ENCODE data around the gene TBC1D24. TPM values are rescaled to one million over a fixed set of nuclear protein-coding genes. Genes with fewer than 3 reads are reported as not detected.
A peak's percentile ranks its signal among the peaks of the same experiment; 100 is the strongest.

Gene TBC1D24
- total RNA-seq, 3 donors from 2014 or later = 6.9 to 14.3 (median 8.5) TPM

DNA sequence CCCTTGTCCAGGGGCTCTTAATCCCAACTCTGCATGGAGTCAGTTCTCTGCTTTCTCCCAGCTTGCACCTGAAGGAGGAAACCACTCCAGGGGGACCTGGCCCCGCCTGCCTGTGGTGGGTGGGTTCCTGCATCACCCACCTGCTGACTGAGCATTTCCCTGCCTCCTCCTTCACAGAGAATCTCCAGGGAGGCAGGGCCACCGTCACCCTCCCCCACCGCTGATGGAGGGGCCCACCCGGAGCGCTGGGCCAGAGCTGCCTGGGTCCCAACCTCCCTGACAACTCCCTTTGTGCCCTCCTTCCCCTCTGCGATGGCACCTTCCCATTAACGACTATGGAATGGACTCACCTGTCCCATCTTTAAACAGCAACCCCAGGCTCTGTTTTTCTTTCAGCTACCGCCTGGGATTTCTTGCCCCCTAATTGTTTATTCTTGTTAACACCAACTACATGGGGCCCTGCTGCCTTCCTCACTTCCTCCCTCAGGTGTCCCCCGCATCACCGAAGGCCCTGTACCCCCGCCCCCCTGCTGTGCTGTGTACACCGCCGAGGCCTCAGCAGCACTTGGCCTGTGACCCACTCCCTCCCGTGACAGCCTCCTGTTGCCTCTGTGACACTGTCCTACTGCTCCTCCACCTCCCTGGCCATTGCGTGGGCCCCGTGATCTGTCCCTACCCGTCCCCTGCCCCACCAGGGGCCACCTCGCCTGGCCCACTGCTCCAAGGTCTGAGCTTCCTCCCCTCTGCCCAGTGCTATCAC lies 15.9 kb upstream of the TBC1D24 start:
- Histone ChIP-seq H3K4me1 (ENCODE audit: low read depth) (peaks cover 9% of the 10 kb centered on the region), H3K9me3 (no peaks in the 10 kb centered on the region), H3K4me3 (no peak overlapping the region), H3K36me3 (ENCODE audit: low read depth) (no peaks in the 10 kb centered on the region)
- ATAC-seq (no peak), DNase-seq (no peak)
- intact Hi-C loops (cut with DNase I, micrococcal nuclease) = no loop called here
- TF ChIP-seq, protein P1, sequence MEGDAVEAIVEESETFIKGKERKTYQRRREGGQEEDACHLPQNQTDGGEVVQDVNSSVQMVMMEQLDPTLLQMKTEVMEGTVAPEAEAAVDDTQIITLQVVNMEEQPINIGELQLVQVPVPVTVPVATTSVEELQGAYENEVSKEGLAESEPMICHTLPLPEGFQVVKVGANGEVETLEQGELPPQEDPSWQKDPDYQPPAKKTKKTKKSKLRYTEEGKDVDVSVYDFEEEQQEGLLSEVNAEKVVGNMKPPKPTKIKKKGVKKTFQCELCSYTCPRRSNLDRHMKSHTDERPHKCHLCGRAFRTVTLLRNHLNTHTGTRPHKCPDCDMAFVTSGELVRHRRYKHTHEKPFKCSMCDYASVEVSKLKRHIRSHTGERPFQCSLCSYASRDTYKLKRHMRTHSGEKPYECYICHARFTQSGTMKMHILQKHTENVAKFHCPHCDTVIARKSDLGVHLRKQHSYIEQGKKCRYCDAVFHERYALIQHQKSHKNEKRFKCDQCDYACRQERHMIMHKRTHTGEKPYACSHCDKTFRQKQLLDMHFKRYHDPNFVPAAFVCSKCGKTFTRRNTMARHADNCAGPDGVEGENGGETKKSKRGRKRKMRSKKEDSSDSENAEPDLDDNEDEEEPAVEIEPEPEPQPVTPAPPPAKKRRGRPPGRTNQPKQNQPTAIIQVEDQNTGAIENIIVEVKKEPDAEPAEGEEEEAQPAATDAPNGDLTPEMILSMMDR (IDR thresholded peaks at IDR 0.05) = no peak

GRCh38 chr16:2459647-2460390 lies 15.1 kb upstream of the TBC1D24 start, which contains the start of gene TEDC2:
TEDC2 (plus strand) TSS chr16:2460109; CDS start chr16:2460145, 36 bp downstream.
- ATAC-seq = peak; percentile 99
- intact Hi-C loops (cut with DNase I, micrococcal nuclease) = no loop called here
- TF ChIP-seq, protein P1 (IDR thresholded peaks at IDR 0.05) = no peak
- DNase-seq = peak; percentile 97 to 98 (median 98)
- peaks cover 9% of the 10 kb centered on the region for H3K4me1 ChIP-seq (ENCODE audit: low read depth)
- no peaks in the 10 kb centered on the region for H3K9me3 ChIP-seq
- H3K4me3 ChIP-seq = no peak within 1 kb of the TSS
- no peaks in the 10 kb centered on the region for H3K36me3 ChIP-seq (ENCODE audit: low read depth)

GRCh38 chr16:2460391-2460713 lies 14.6 kb upstream of the TBC1D24 start:
- no peak for DNase-seq
- no peak overlapping the region for H3K4me3 ChIP-seq
- no peaks in the 10 kb centered on the region for H3K9me3 ChIP-seq
- H3K36me3 ChIP-seq (ENCODE audit: low read depth) = no peaks in the 10 kb centered on the region
- TF ChIP-seq, protein P1 (IDR thresholded peaks at IDR 0.05) = no peak
- H3K4me1 ChIP-seq (ENCODE audit: low read depth) = peaks cover 9% of the 10 kb centered on the region
- ATAC-seq = no peak
- intact Hi-C loops (cut with DNase I, micrococcal nuclease) = no loop called here

GRCh38 chr16:2460916-2461315 lies 14.0 kb upstream of the TBC1D24 start:
- intact Hi-C loops (cut with DNase I, micrococcal nuclease) = no loop called here
- TF ChIP-seq, protein P1 (IDR thresholded peaks at IDR 0.05) = no peak

GRCh38 chr16:2462031-2462866 lies 12.7 kb upstream of the TBC1D24 start:
- DNase-seq = peak in 1 of 3 donors; percentile 44
- Histone ChIP-seq H3K36me3 (ENCODE audit: low read depth) (no peaks in the 10 kb centered on the region), H3K9me3 (no peaks in the 10 kb centered on the region), H3K4me1 (ENCODE audit: low read depth) (peaks cover 9% of the 10 kb centered on the region), H3K4me3 (no peak overlapping the region)
- TF ChIP-seq, protein P1 (IDR thresholded peaks at IDR 0.05) = no peak
- ATAC-seq = no peak
- intact Hi-C loops (cut with DNase I, micrococcal nuclease) = no loop called here

More at GRCh38 chr16:2460916-2461315, 14.0 kb upstream of the TBC1D24 start:
- H3K9me3 ChIP-seq = no peaks in the 10 kb centered on the region
- H3K36me3 ChIP-seq (ENCODE audit: low read depth) = no peaks in the 10 kb centered on the region
- H3K4me1 ChIP-seq (ENCODE audit: low read depth) = peaks cover 9% of the 10 kb centered on the region
- no peak overlapping the region for H3K4me3 ChIP-seq
- no peak for ATAC-seq
- peak in 1 of 3 donors; percentile 39 for DNase-seq
